HCT116 (cell line): ENCODE measurements around the gene GFOD1. TPM values are rescaled to one million over a fixed set of nuclear protein-coding genes. Genes with fewer than 3 reads are reported as not detected.

Experiments used
- ATAC-seq: fragments of 200-7000 bp; cut with Tn5 transposase; 2 replicates; pipeline ENCODE4 v1.9.1; 2020; ENCODE audit warnings: mild to moderate bottlenecking, moderate library complexity
- BruUV-seq: library from RNA; stranded (reverse); fragments of 400-500 nt; replicated peaks from 2 replicates; lab custom pipeline; 2021; lab: Mats Ljungman, UMichigan
- CTCF ChIA-PET: fragments of 300-600 bp; sonication (Branson Sonifier 250); formaldehyde crosslinking; loops from one replicate; lab custom pipeline; 2021; ENCODE audit warnings: antibody characterized with exemption; lab: Charles Lee
- POLR2A ChIA-PET: fragments of 300-600, 350-600 bp; sonication (Branson Sonifier 250); formaldehyde crosslinking; loops from one replicate; lab custom pipeline; 2021; ENCODE audit warnings: antibody characterized with exemption; lab: Charles Lee
- RAD21 ChIA-PET, 2 experiments: fragments of 300-600 bp; sonication (Branson Sonifier 250); formaldehyde crosslinking; loops; one replicate each; lab custom pipeline; 2023; ENCODE audit warnings: low total read pairs in 2 of 2; ENCODE audit not compliant: uncharacterized antibody in 2 of 2, unreplicated experiment in 2 of 2, low non-redundant PET in 1 of 2; lab: Charles Lee
- DNase-seq: peaks from one replicate; pipeline ENCODE4 v3.0.0-alpha.2; 2010; ENCODE audit warnings: low read depth, low spot score
- H2AFZ ChIP-seq: fragments of 200-600 bp; shearing (Covaris generic), sonication (generic); 2 replicates; pipeline ENCODE4 v1.6.1; 2017; ENCODE audit warnings: low read depth, mixed run types, mixed read lengths, antibody characterized with exemption, low read length; ENCODE audit not compliant: poor library complexity, severe bottlenecking
- H3K27ac ChIP-seq: 2 replicates; pipeline ENCODE4 v1.5.1; 2012; ENCODE audit warnings: low read depth, low read length
- H3K27me3 ChIP-seq: fragments of 200-600 bp; sonication (generic); 2 replicates; pipeline ENCODE4 v1.6.1; 2016; ENCODE audit warnings: mixed run types, low read length, mixed read lengths; ENCODE audit not compliant: insufficient read depth
- H3K36me3 ChIP-seq, 2 experiments: fragments of 200-500 bp in 1 of 2; fragments of 200-600 bp in 1 of 2; sonication (Bioruptor generic) in 1 of 2; sonication (generic) in 1 of 2; 2 replicates each; pipeline versions ENCODE4 v1.5.1 to v1.6.1; 2014 to 2016; ENCODE audit warnings: low read length in 2 of 2, inconsistent platforms in 1 of 2, mixed read lengths in 1 of 2, mixed run types in 1 of 2; ENCODE audit not compliant: insufficient read depth in 2 of 2, control insufficient read depth in 1 of 2
- H3K4me1 ChIP-seq, 2 experiments: fragments of 200-600 bp in 1 of 2; sonication (generic) in 1 of 2; 2 replicates each; pipeline versions ENCODE4 v1.5.1 to v1.6.1; 2012 to 2017; ENCODE audit warnings: low read length in 2 of 2, inconsistent platforms in 1 of 2, mild to moderate bottlenecking in 1 of 2, mixed read lengths in 1 of 2, mixed run types in 1 of 2, moderate library complexity in 1 of 2; ENCODE audit not compliant: insufficient read depth in 2 of 2, control insufficient read depth in 1 of 2
- H3K4me2 ChIP-seq: fragments of 200-600 bp; sonication (generic); 2 replicates; pipeline ENCODE4 v1.6.1; 2017; ENCODE audit warnings: mixed run types, low read length, mixed read lengths
- H3K4me3 ChIP-seq, 2 experiments: fragments of 200-600 bp in 1 of 2; sonication (generic) in 1 of 2; replicated peaks in 1 of 2; 2 replicates each; pipeline ENCODE4 v1.5.1; 2011 to 2016; ENCODE audit warnings: low read length in 2 of 2, control low read depth in 1 of 2, low read depth in 1 of 2, mild to moderate bottlenecking in 1 of 2, mixed read lengths in 1 of 2, mixed run types in 1 of 2
- H3K79me2 ChIP-seq: fragments of 200-600 bp; sonication (generic); 2 replicates; pipeline ENCODE4 v1.6.1; 2017; ENCODE audit warnings: mild to moderate bottlenecking, mixed run types, low read length, moderate library complexity, mixed read lengths; ENCODE audit not compliant: insufficient read depth
- H3K9ac ChIP-seq: fragments of 200-600 bp; sonication (generic); 2 replicates; pipeline ENCODE4 v1.6.1; 2016; ENCODE audit warnings: low read length, mixed read lengths
- H3K9me2 ChIP-seq: fragments of 200-600 bp; sonication (generic), shearing (Covaris generic); 2 replicates; pipeline ENCODE4 v1.6.1; 2017; ENCODE audit warnings: mixed run types, mild to moderate bottlenecking, moderate library complexity; ENCODE audit not compliant: insufficient read depth
- H3K9me3 ChIP-seq, 2 experiments: fragments of 200-500 bp in 1 of 2; fragments of 200-600 bp in 1 of 2; sonication (Bioruptor generic) in 1 of 2; sonication (generic) in 1 of 2; 2 replicates each; pipeline ENCODE4 v1.6.1; 2014 to 2017; ENCODE audit warnings: low read length in 2 of 2, mixed read lengths in 2 of 2, inconsistent platforms in 1 of 2, low read depth in 1 of 2, mild to moderate bottlenecking in 1 of 2, mixed run types in 1 of 2, moderate library complexity in 1 of 2; ENCODE audit not compliant: control insufficient read depth in 1 of 2, insufficient read depth in 1 of 2
- H4K20me1 ChIP-seq: fragments of 200-600 bp; sonication (generic), shearing (Covaris generic); 2 replicates; pipeline ENCODE4 v1.6.1; 2017; ENCODE audit warnings: mixed run types, mild to moderate bottlenecking, moderate library complexity; ENCODE audit not compliant: insufficient read depth
- ATF3 ChIP-seq: IDR thresholded peaks from 2 replicates; pipeline ENCODE4 v1.6.1; 2012
- MAX ChIP-seq: IDR thresholded peaks from 2 replicates; pipeline ENCODE4 v1.6.1; 2012
- RAD21 ChIP-seq: IDR thresholded peaks from 2 replicates; pipeline ENCODE4 v1.6.1; 2012; ENCODE audit warnings: low read depth, mild to moderate bottlenecking
- SIN3A ChIP-seq: IDR thresholded peaks from 2 replicates; pipeline ENCODE4 v1.6.1; 2012; ENCODE audit warnings: low read depth
- TCF7L2 ChIP-seq: IDR thresholded peaks from 2 replicates; pipeline ENCODE4 v1.7.0; 2011; ENCODE audit warnings: borderline replicate concordance, inconsistent platforms; ENCODE audit not compliant: insufficient read depth, insufficient read length; ENCODE audit errors: extremely low read depth
- ZNF274 ChIP-seq: fragments of 200-500 bp; sonication (Bioruptor generic); IDR thresholded peaks from 2 replicates; pipeline ENCODE4 v1.6.1; 2014; ENCODE audit warnings: mild to moderate bottlenecking, low read depth, low read length, inconsistent platforms
- intact Hi-C: fragments of 100-400 bp; cut with micrococcal nuclease; formaldehyde crosslinking; loops from 2 replicates; pipeline ENCODE4 v1.10.0; 2022
- total RNA-seq: library from RNA; stranded (reverse); gene quantifications from one replicate; pipeline ENCODE4 v1.2.1, GENCODE V29; 2021; ENCODE audit not compliant: unreplicated experiment
- TF ChIP-seq, protein P1 (sequence below): IDR thresholded peaks from 2 replicates; pipeline ENCODE4 v1.6.1; 2012; ENCODE audit warnings: low read depth

The GFOD1 gene
- total RNA-seq, 1 experiment from 2014 or later = 3.8 TPM

- ChIA-PET POLR2A (no interaction called here), RAD21 (no interaction called here), CTCF (no interaction called here)
- Histone ChIP-seq H3K79me2 (no peaks in the 10 kb centered on the region), H3K4me1 (peaks cover 13 to 29% of the 10 kb centered on the region in 2 experiments), H3K9ac (no peak overlapping the region), H3K4me2 (no peak overlapping the region), H3K9me2 (no peaks in the 10 kb centered on the region), H3K36me3 (no peaks in the 10 kb centered on the region), H3K27ac (no peak overlapping the region), H3K27me3 (no peaks in the 10 kb centered on the region), H4K20me1 (no peaks in the 10 kb centered on the region), H2AFZ (no peak overlapping the region), H3K4me3 (no peak overlapping the region), H3K9me3 (no peaks in the 10 kb centered on the region)
- TF ChIP-seq RAD21 (no peak), MAX (no peak), SIN3A (no peak), ZNF274 (no peak), ATF3 (no peak), TCF7L2 (no peak)
- TF ChIP-seq, protein P1, sequence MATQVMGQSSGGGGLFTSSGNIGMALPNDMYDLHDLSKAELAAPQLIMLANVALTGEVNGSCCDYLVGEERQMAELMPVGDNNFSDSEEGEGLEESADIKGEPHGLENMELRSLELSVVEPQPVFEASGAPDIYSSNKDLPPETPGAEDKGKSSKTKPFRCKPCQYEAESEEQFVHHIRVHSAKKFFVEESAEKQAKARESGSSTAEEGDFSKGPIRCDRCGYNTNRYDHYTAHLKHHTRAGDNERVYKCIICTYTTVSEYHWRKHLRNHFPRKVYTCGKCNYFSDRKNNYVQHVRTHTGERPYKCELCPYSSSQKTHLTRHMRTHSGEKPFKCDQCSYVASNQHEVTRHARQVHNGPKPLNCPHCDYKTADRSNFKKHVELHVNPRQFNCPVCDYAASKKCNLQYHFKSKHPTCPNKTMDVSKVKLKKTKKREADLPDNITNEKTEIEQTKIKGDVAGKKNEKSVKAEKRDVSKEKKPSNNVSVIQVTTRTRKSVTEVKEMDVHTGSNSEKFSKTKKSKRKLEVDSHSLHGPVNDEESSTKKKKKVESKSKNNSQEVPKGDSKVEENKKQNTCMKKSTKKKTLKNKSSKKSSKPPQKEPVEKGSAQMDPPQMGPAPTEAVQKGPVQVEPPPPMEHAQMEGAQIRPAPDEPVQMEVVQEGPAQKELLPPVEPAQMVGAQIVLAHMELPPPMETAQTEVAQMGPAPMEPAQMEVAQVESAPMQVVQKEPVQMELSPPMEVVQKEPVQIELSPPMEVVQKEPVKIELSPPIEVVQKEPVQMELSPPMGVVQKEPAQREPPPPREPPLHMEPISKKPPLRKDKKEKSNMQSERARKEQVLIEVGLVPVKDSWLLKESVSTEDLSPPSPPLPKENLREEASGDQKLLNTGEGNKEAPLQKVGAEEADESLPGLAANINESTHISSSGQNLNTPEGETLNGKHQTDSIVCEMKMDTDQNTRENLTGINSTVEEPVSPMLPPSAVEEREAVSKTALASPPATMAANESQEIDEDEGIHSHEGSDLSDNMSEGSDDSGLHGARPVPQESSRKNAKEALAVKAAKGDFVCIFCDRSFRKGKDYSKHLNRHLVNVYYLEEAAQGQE = no peak
- no peak for DNase-seq
- ATAC-seq = no peak
- BruUV-seq = no TSS peak
- intact Hi-C loops = no loop called here
Measured at GRCh38 chr6:13451181-13451895, 36.1 kb downstream of the GFOD1 start.
